BJ (cell line): ENCODE results near the gene RFK. TPM values are rescaled to one million over a fixed set of nuclear protein-coding genes. Genes with fewer than 3 reads are reported as not detected.

ENCODE experiments used
- CTCF ChIA-PET: fragments of 350-600 bp; formaldehyde crosslinking; extraction: SDS; loops from one replicate; lab custom pipeline; 2021; ENCODE audit warnings: antibody characterized with exemption, inconsistent platforms; lab: Yijun Ruan, JAX
- POLR2A ChIA-PET: fragments of 300-600 bp; sonication (Branson Sonifier 250); formaldehyde crosslinking; extraction: SDS; loops from one replicate; lab custom pipeline; 2021; ENCODE audit warnings: antibody characterized with exemption; lab: Charles Lee
- DNase-seq: peaks from one replicate; pipeline ENCODE4 v3.0.0-alpha.2; 2011; ENCODE audit warnings: low read depth
- H3K27me3 ChIP-seq: 2 replicates; pipeline ENCODE4 v1.6.0; 2011; ENCODE audit warnings: low read length; ENCODE audit not compliant: control insufficient read depth, insufficient read depth
- H3K36me3 ChIP-seq: 2 replicates; pipeline ENCODE4 v1.5.1; 2011; ENCODE audit warnings: low read length; ENCODE audit not compliant: control insufficient read depth, insufficient read depth
- H3K4me3 ChIP-seq: 2 replicates; pipeline ENCODE4 v1.5.1; 2011; ENCODE audit warnings: low read depth, mild to moderate bottlenecking, control low read depth, low read length
- polyA plus RNA-seq: library from polyadenylated mRNA; depleted of rRNA; stranded (reverse); fragments of >200 nt; gene quantifications from 2 replicates; pipeline ENCODE4 v1.2.3, GENCODE V29; 2011
- TF ChIP-seq, protein P1 (sequence below): IDR thresholded peaks from 2 replicates; pipeline ENCODE4 v1.5.1; 2011; ENCODE audit warnings: low read depth, mild to moderate bottlenecking, control low read depth, inconsistent platforms, low read length, moderate library complexity; ENCODE audit not compliant: insufficient read depth

Gene RFK
- polyA plus RNA-seq, 1 experiment = 7.5 TPM

DNA sequence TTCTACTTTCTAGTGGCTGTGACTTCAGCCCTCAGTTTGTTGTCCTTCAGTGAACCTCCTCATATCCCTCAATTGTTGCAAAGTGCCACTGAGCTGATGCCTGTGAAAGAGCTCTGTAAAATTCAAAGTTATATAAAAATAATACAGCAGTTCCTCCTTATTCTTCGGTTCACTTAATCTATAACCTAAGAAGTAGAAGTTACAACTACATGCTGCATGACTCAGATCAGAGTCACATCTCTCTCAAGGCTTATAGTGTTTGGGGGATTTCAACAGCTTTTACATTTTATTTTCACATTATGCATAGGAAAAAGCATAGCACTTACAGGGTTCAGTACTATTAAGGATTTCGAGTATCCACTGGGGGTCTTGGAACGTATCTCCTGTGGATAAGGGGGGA lies 39.6 kb upstream of the RFK start:
- Histone ChIP-seq H3K4me3 (no peak overlapping the region), H3K27me3 (no peaks in the 10 kb centered on the region), H3K36me3 (no peaks in the 10 kb centered on the region)
- ChIA-PET POLR2A (interaction anchor here (0.5 kb wide), 1 partner anchor 214 kb away, joined by 7 read pairs; no protein-coding TSS in a partner anchor), CTCF (interaction anchor here (0.9 to 3.0 kb wide), 3 partner anchors 13 to 270 kb away, joined by 3 to 9 read pairs (median 5); no protein-coding TSS in a partner anchor)
- TF ChIP-seq, protein P1, sequence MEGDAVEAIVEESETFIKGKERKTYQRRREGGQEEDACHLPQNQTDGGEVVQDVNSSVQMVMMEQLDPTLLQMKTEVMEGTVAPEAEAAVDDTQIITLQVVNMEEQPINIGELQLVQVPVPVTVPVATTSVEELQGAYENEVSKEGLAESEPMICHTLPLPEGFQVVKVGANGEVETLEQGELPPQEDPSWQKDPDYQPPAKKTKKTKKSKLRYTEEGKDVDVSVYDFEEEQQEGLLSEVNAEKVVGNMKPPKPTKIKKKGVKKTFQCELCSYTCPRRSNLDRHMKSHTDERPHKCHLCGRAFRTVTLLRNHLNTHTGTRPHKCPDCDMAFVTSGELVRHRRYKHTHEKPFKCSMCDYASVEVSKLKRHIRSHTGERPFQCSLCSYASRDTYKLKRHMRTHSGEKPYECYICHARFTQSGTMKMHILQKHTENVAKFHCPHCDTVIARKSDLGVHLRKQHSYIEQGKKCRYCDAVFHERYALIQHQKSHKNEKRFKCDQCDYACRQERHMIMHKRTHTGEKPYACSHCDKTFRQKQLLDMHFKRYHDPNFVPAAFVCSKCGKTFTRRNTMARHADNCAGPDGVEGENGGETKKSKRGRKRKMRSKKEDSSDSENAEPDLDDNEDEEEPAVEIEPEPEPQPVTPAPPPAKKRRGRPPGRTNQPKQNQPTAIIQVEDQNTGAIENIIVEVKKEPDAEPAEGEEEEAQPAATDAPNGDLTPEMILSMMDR = no peak
- DNase-seq = no peak

DNA sequence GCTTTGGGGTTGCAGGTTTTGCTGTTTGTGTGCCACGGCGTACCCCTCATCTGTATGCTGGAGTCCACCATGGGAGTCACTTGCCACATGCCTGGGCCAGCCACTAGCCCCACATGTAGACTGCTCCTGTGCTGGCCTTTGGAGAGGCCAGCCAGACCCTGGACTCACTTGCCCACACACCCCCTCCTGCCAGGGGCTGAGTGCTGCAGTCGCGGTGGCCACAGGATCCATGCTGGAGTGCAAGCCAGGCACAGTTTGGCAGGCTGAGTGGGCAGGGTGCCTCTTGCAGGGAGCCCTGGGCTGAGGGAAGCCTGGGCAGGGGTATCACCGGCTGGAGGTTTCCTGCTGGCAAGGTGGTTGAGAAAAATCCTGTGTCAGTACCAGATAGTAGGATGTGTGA lies 39.2 kb upstream of the RFK start:
- ChIA-PET POLR2A (no interaction called here), CTCF (interaction anchor here (1.0 to 3.0 kb wide), 2 partner anchors 13 to 271 kb away, joined by 3 to 9 read pairs; no protein-coding TSS in a partner anchor)
- Histone ChIP-seq H3K27me3 (no peaks in the 10 kb centered on the region), H3K36me3 (no peaks in the 10 kb centered on the region), H3K4me3 (no peak overlapping the region)
- no peak for DNase-seq
- TF ChIP-seq, protein P1 = no peak

DNA sequence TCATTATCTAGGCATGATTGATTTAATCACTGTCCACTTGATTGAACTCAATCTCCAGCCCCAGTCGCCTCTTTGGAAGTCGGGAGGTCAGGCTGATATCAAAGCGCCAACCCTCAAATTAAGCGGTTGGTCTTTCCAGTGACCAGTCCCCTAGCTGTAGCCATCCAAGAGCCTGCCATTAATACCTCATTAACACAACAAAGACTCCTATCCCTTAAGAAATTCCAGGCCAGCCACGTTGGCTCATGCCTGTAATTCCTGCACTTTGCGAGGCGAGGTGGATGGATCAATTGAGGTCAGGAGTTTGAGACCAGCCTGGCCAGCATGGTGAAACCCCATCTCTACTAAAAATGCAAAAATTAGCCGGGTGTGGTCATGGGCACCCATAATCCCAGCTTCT lies 37.4 kb upstream of the RFK start:
- CTCF ChIA-PET = interaction anchor here (3.0 kb wide), 1 partner anchor 11 kb away, joined by 9 read pairs; no protein-coding TSS in a partner anchor
- no peaks in the 10 kb centered on the region for H3K36me3 ChIP-seq
- no peak overlapping the region for H3K4me3 ChIP-seq
- no peak for DNase-seq
- TF ChIP-seq, protein P1 = no peak
- POLR2A ChIA-PET = no interaction called here
- H3K27me3 ChIP-seq = no peaks in the 10 kb centered on the region

DNA sequence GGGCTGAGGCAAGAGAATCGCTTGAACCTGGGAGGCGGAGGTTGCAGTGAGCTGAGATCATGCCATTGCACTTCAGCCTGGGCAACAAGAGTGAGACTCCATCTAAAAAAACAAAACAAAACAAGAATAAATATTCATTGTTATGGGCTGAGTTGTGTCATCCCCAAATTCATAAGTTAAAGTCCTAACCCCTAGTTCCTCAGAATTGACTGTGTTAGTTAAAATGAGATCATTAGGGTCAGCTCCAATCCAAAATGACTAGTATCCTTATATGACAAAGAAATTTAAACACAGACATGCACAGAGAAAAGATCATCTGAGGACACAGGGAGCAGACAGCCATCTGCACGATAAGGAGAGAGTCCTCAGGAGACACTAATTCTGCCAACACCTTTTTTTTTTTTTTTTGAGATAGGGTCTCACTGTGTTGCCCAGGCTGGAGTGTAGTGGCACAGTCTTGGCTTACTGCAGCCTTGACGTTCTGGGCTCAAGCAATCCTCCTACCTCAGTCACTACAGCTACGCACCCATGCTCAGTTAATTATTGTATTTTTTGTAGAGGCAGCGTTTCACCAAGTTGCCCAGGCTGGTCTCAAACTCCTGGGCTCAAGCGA lies 32.7 kb upstream of the RFK start:
- H3K36me3 ChIP-seq = no peaks in the 10 kb centered on the region
- no peak overlapping the region for H3K4me3 ChIP-seq
- ChIA-PET CTCF (no interaction called here), POLR2A (no interaction called here)
- TF ChIP-seq, protein P1 = no peak
- H3K27me3 ChIP-seq = no peaks in the 10 kb centered on the region
- DNase-seq = no peak

DNA sequence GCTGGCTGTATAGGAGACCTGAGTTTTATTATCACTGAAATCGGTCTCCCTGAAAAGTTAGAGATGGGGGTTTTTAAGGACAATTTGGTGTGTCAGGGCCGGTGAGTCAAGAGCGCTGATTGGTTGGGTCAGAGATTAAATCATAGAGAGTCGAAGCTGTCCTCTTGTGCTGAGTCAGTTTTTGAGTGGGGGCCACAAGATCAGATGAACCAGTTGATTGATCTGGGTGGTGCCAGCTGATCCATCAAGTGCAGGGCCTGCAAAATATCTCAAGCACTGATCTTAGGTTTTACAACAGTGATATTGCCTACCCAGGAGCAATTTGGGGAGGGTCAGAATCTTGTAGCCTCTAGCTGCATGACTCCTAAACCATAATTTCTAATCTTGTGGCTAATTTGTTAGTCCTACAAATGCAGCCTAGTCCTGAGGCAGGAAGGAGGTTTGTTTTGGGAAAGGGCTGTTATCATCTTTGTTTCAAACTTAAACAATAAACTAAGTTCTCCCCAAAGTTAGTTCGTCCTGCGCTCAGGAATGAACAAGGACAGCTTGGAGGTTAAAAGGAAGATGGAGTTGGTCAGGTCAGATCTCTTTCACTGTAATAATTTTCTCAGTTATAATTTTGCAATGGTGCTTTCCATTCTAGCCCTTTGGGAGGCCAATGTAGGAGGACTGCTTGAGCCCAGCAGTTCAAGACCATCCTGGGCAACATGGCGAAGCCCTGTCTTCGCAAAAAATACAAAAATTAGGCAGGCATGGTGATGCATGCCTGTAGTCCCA lies 31.6 kb upstream of the RFK start:
- ChIA-PET POLR2A (no interaction called here), CTCF (interaction anchor here (1.1 kb wide), 1 partner anchor 278 kb away, joined by 3 read pairs; no protein-coding TSS in a partner anchor)
- no peak overlapping the region for H3K4me3 ChIP-seq
- H3K36me3 ChIP-seq = no peaks in the 10 kb centered on the region
- H3K27me3 ChIP-seq = no peaks in the 10 kb centered on the region
- no peak for DNase-seq
- TF ChIP-seq, protein P1 = no peak
